ENCODE results near the gene LAMB4.
"Not testable (repeated sequence)": the region's sequence is repeated elsewhere in the genome, so short reads cannot be mapped to it uniquely, and the experiment has no call there.

LAMB4 gene

GRCh38 chr7:108044345-108044744 lies 85.8 kb downstream of the LAMB4 start:
- DNase-seq = no peak

DNA sequence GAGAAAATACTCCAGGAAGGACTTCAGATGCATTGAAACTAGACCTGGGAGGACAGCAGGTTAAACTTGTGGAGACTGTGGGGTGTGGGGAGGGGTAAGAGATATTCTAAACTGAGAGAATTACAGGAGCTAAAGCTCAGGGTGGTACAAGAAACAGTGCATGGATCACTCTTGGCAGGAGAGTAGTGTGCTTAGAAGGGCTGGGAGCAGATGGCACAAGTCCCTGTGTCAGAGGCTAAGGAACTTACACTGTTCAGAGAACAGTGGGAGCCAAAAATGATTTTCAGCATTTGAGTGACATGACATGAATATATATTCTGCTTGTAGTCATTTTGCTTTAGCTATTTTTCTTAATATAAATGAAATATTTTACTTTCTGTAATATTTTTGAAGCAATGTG lies 91.2 kb downstream of the LAMB4 start:
- no peak for DNase-seq

DNA sequence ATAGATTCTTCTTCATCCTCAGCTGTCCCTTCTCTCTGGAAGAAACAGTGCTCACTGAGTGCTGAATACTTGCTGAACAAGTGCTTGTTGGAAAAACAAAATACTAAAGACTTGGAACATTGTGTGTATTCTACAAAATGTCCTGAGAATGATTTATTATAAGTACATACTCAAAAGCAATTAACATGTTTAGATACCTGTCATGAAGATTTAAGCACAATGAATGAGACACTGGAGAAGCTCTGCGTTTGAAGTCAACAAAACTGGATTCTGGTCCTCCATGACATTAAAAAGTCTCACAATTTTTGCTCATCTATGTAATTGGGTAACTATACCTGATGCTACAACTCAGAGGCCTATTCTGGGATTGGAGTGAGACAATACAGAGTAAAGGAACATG lies 92.4 kb downstream of the LAMB4 start:
- DNase-seq = no peak

DNA sequence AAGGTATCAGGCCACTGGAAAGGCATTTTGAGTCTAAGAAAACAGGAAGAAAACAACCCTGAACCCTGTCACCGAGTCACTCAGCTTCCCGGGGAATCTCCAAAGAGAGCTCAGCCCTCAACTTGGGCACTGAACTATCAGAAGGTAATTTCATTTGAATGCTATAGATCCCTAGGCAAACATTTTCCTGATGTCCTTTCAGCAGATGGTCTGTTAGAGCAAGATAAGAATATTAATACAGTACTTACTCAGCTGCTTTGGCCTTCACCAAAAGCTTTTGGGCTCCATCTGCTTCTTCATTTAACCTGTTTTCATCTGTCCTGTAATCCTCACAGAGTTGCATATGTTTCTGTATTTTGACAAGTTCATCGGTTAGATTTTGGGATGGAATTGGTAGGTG lies 93.0 kb downstream of the LAMB4 start:
- DNase-seq = no peak

- DNase-seq = no peak
These were observed 95.6 kb downstream of the LAMB4 start for GRCh38 chr7:108034586-108034985.

DNA sequence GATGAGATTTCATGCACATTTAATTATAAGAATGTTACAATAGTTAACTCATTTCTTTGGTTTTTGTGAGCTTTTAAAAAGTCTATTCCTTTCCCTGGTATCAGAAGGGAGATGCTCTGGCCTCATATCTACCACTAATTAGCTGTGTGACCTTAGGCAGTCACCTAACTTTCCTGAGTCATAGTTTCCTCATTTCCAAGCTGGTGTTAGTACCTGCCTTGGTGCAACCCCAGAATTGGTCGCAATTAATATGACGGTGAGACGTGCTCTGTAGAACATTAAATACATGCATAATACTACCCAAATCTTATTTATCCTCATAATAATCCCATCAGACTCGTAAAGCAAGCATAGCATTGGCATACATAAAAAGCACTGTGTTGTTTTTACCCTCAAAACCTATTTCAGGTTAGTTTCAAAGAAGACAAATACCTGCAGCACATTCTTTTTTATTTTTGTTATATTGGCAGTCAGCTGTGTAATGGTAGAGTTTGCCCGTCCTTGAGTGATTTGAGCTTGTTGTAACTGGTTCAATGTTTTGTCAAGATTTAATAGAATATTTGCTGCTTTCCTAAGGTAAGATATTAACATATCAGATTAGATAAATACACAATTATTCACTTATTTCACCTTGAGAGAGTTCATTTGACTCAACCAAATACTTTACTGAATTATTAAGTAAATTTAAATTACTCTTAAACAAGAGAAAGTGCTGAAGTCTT lies 96.2 kb downstream of the LAMB4 start:
- DNase-seq = no peak

DNA sequence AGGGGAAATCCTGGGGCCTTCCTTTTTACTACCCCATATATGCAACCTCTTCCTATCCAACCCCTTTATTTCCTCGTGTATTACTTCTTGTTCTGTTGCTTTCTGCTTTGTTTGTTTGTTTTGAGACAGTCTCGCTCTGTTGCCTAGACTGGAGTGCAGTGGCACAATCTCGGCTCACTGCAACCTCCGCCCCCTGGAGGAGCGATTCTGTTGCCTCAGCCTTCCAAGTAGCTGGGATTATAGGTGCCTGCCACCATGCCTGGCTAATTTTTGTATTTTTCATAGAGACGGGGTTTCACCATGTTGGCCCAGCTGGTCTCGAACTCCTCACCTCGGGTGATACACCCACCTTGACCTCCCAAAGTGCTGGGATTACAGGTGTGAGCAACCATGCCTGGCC lies 96.9 kb downstream of the LAMB4 start:
- not testable (repeated sequence) for DNase-seq

DNA sequence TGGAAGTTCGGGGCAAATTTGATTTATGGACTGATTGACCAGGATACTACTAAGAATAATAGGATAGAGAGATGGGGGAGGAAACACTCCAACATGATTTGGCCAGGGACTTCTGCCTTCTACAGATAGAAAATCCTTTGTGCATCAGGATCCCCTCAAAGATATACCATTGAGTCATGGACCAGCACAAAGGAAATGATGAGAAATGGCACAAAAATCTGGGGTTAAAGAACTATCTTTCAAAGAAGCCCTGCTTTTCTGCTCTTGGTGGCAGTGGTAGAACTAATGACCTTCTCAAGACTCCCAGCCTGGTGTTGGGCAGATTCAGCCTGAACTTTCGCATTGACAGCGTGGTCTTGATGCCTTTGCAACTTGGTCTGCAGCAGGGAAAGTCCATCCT lies 99.6 kb downstream of the LAMB4 start:
- no peak for DNase-seq

GRCh38 chr7:108029034-108029433 lies 101.1 kb downstream of the LAMB4 start:
- no peak for DNase-seq

- no peak for DNase-seq
These were observed 102.0 kb downstream of the LAMB4 start for GRCh38 chr7:108028111-108028510.

DNA sequence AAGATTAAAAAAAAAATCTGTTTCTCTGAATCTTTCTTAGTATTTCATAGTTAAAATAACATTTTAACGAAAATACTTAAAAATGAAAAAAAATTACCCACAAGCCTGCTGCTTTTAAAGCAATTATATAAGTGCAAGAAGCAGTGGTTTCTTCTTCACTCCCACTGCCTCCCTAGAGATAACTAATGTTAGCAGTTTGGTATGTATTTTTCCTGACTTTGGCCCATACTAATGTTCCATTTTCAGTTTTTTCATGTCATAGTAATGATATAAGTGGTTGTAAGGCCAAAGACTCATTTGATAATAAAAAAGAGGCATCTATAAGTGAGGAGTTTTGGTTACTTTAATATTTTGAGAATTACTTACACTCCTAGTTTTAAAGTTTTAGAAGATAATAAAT lies 102.9 kb downstream of the LAMB4 start:
- DNase-seq = no peak

DNA sequence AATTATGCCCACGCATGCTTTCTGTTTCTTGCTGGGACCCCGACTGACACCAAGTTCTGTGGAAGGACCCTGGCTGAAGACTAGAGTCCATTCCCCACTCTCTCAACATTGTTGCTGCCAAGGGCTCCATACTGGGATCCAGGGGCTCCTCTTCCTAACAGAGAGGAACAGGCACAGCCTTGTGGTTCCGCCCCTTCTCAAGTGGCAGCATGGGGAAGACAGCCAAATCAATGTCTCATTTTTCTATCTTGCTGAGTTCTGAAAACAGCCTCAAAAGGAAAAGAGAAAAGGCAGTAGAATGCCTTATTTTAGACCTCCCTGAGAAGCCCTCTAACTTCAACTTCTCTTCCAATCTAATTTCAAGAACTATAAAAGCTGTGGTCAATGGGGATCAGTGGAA lies 103.5 kb downstream of the LAMB4 start:
- no peak for DNase-seq

DNA sequence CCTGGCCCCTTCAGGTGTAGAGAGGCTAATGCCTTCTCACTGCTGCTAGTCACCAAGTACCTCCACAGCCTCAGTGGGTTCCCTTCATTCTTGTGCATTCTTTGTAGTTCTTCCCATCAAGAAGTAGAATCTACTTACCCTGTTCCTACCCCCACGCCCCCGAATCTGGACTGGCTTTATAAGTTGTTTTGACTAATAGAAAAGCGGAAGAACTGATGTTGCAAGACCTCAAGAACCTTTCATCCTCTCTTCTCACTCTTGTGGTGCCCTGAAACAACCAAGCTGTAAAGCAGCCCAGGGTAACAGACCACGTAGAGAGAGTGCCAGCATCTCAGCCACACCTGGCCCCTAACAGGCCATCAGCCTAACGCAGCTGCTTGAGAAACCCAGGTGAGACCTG lies 104.0 kb downstream of the LAMB4 start:
- no peak for DNase-seq

GRCh38 chr7:108024538-108024937 lies 105.6 kb downstream of the LAMB4 start:
- DNase-seq = no peak

DNA sequence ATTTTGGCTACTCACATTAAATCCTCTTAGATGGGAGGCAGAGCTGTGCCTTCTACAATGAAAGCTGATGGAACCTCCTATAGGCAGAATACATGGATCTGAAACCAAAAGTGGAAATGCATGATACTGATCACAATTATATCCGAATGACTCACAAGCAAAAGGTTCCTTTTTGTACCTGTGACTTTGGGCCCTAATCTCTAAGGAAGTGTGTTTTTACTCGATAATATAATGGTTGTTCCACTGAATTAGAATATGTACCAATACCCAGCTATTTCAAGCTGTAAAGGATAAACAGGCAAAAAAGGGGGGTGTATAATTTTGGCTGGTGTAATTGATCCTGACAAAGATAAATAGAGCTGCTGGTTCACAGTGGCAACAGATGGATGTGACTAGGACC lies 109.6 kb downstream of the LAMB4 start:
- DNase-seq = no peak

GRCh38 chr7:108018668-108019067 lies 111.5 kb downstream of the LAMB4 start:
- no peak for DNase-seq

- DNase-seq = no peak
These were observed 112.4 kb downstream of the LAMB4 start for GRCh38 chr7:108017776-108018151.

DNA sequence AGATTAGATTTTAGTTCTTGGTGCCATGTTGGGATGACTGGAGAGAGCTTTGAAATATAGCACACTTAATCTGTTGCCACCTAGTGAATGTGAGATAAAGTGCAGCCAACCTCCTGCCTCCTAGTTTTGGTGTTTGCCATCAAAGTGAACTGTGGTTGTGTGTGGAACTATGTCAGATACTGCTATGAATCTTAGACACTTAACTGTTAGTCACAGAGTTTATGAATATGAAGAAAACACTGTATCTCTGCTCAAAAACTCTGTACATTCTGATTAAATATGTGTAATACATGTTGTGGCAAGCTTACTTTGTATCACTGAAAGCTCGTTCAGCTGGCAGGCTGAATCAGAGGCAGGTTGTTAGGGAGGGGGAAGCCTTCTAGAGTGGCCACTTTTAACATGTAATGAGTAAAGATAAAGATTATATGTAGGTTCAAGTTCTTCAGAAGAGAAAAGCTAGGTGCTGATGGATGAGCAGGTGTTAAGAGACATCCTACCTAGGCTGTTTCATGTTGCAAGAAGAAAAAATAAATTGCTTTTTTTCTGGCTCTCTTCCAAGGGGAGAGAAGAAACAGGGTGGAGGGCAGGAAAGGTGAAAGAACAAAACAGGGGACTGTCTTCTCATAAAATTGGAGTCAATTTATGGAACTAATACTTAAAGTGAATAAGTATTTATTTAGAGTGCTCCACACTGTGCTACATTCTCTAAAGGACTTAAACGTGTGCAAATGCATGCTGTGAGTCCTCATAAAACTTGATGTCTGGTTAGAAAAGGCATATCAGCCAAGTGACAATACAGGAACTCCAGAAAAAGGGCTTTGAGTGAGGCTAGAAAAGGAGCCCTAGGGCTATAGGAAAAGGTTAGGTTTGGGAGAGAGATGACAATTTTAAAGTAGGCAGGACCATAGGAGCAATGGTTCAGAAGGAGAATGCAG lies 113.1 kb downstream of the LAMB4 start:
- no peak for DNase-seq

DNA sequence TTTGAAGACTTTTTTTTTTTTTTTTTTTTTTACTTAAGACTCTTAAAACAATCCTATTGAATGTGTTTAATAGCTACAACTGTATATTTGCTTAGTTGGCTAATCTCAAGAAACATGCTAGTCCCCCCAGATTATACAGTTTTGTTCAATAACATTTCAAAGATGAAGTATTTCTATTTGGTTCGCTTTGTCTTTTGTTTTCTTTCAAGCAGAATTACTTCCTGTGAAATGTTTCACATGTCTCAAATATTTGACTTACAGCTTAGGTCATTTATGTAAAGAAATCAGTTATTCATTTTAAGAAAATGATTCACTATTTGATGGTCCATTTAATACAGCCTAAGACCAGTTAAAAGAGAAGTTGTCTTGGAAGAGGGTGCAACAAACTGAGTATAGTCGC lies 114.4 kb downstream of the LAMB4 start:
- no peak for DNase-seq

GRCh38 chr7:108014747-108015682 lies 115.1 kb downstream of the LAMB4 start:
- DNase-seq = no peak

DNA sequence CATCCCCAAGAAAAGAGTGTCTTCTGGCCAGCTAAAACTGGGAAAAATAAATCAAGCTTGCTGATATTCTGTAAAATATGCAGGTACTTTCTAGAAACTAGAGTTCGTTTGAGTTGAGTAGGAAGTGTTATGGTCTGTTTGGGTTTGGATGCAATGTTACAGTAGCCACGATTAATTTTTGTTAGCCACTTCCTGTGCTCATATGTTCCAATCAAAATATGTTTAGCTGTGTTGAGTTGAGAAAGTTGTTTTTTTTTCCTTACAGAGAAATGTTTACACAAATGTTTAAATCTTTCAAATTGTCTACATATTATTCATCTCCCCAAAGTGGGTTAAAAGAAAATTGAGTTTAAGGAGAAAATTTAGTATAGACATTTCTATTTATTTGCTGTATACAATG lies 115.9 kb downstream of the LAMB4 start:
- DNase-seq = no peak

GRCh38 chr7:108012499-108013430 lies 117.4 kb downstream of the LAMB4 start:
- no peak for DNase-seq

Data from T-helper 1 cell (primary cell).